H1 (cell line): ENCODE measurements around the gene ATP6V1A. TPM values are rescaled to one million over a fixed set of nuclear protein-coding genes. Genes with fewer than 3 reads are reported as not detected.

Source experiments
- CTCF ChIA-PET: fragments of 300-600 bp; sonication (Branson Sonifier 250); formaldehyde crosslinking; loops from one replicate; lab custom pipeline; 2021; ENCODE audit not compliant: partially characterized antibody; lab: Charles Lee
- POLR2A ChIA-PET: fragments of 300-600 bp; sonication (Branson Sonifier 250); formaldehyde crosslinking; loops from one replicate; lab custom pipeline; 2021; ENCODE audit warnings: inconsistent platforms; ENCODE audit not compliant: partially characterized antibody; lab: Charles Lee
- DNase-seq, 2 experiments: peaks; one replicate each; pipeline versions ENCODE4 v3.0.0 to v3.0.0-alpha.2; 2010 to 2022; ENCODE audit warnings: low spot score in 2 of 2, low read depth in 1 of 2, mixed read lengths in 1 of 2
- FAIRE-seq: peaks from 2 replicates; lab custom pipeline; 2011; peaks lifted over from hg19 to GRCh38; lab: Jason Lieb, UNC
- H2AFZ ChIP-seq: 2 replicates; pipeline ENCODE4 v1.8.1; 2012; ENCODE audit warnings: low read length, inconsistent platforms
- H2AK5ac ChIP-seq: 2 replicates; pipeline ENCODE4 v1.6.1; 2013; ENCODE audit warnings: low read depth, low read length
- H2BK120ac ChIP-seq: replicated peaks from 2 replicates; pipeline ENCODE3; 2013; ENCODE audit warnings: low read depth, low read length, inconsistent platforms
- H2BK12ac ChIP-seq: 2 replicates; pipeline ENCODE4 v1.6.1; 2013; ENCODE audit warnings: low read depth, low read length
- H2BK15ac ChIP-seq: 2 replicates; pipeline ENCODE4 v1.6.1; 2013; ENCODE audit warnings: low read length
- H2BK20ac ChIP-seq: 2 replicates; pipeline ENCODE4 v1.6.1; 2013; ENCODE audit warnings: low read length
- H2BK5ac ChIP-seq: 2 replicates; pipeline ENCODE4 v1.6.1; 2013; ENCODE audit warnings: low read depth, low read length
- H3K14ac ChIP-seq: 2 replicates; pipeline ENCODE4 v1.6.1; 2013; ENCODE audit warnings: inconsistent platforms; ENCODE audit not compliant: insufficient read length
- H3K18ac ChIP-seq: 2 replicates; pipeline ENCODE4 v1.6.1; 2013; ENCODE audit warnings: low read length; ENCODE audit errors: extremely low read depth
- H3K23ac ChIP-seq: 2 replicates; pipeline ENCODE4 v1.6.1; 2013; ENCODE audit warnings: inconsistent platforms; ENCODE audit not compliant: insufficient read length
- H3K23me2 ChIP-seq: 2 replicates; pipeline ENCODE4 v1.6.1; 2013; ENCODE audit warnings: low read depth, low read length
- H3K27ac ChIP-seq: 2 replicates; pipeline ENCODE4 v1.6.1; 2011; ENCODE audit warnings: low read depth, low read length, inconsistent platforms
- H3K27me3 ChIP-seq, 4 experiments: replicated peaks in 1 of 4; 1 replicate in 1 of 4; 2 replicates in 3 of 4; pipeline versions ENCODE4 v1.6.1 to v1.8.1; 2011 to 2013; ENCODE audit warnings: low read length in 3 of 4, mild to moderate bottlenecking in 3 of 4, inconsistent platforms in 2 of 4, mixed read lengths in 2 of 4, moderate library complexity in 1 of 4; ENCODE audit not compliant: control insufficient read depth in 3 of 4, insufficient read depth in 3 of 4; ENCODE audit errors: extremely low read depth in 1 of 4
- H3K36me3 ChIP-seq, 4 experiments: 2 replicates each; pipeline versions ENCODE4 v1.6.1 to v1.8.1; 2011 to 2013; ENCODE audit warnings: mild to moderate bottlenecking in 4 of 4, low read length in 3 of 4, moderate library complexity in 2 of 4, control low read depth in 1 of 4, inconsistent platforms in 1 of 4; ENCODE audit not compliant: insufficient read depth in 4 of 4, control insufficient read depth in 2 of 4
- H3K4ac ChIP-seq: replicated peaks from 2 replicates; pipeline ENCODE3; 2013; ENCODE audit warnings: low read length, low read depth, mixed read lengths, inconsistent platforms; ENCODE audit not compliant: insufficient read length
- H3K4me1 ChIP-seq, 4 experiments: replicated peaks in 1 of 4; 1 replicate in 1 of 4; 2 replicates in 3 of 4; pipeline versions ENCODE4 v1.6.1 to v1.8.1; 2011 to 2013; ENCODE audit warnings: low read length in 3 of 4, inconsistent platforms in 2 of 4, mixed read lengths in 1 of 4; ENCODE audit not compliant: insufficient read depth in 4 of 4, control insufficient read depth in 3 of 4
- H3K4me2 ChIP-seq, 2 experiments: 2 replicates each; pipeline versions ENCODE4 v1.6.1 to v1.8.1; 2011 to 2013; ENCODE audit warnings: low read depth in 2 of 2, low read length in 2 of 2, control low read depth in 1 of 2, inconsistent platforms in 1 of 2, mild to moderate bottlenecking in 1 of 2; ENCODE audit not compliant: insufficient read depth in 1 of 2
- H3K4me3 ChIP-seq, 4 experiments: fragments of 200-600, 300-600 bp in 1 of 4; sonication (generic), shearing (Covaris generic), sonication (Bioruptor Twin) in 1 of 4; 2 replicates each; pipeline versions ENCODE4 v1.5.1 to v1.8.1; 2011 to 2016; ENCODE audit warnings: low read length in 4 of 4, low read depth in 3 of 4, control low read depth in 2 of 4, inconsistent platforms in 2 of 4, mild to moderate bottlenecking in 2 of 4, mixed read lengths in 1 of 4, moderate library complexity in 1 of 4; ENCODE audit not compliant: insufficient read depth in 2 of 4; ENCODE audit errors: extremely low read depth in 1 of 4
- H3K56ac ChIP-seq: replicated peaks from 2 replicates; pipeline ENCODE3; 2013; ENCODE audit warnings: low read depth, mild to moderate bottlenecking, mixed read lengths, low read length, inconsistent platforms; ENCODE audit not compliant: insufficient read length
- H3K79me1 ChIP-seq: 2 replicates; pipeline ENCODE4 v1.6.1; 2013; ENCODE audit warnings: low read depth, low read length, control low read depth
- H3K79me2 ChIP-seq, 2 experiments: 2 replicates each; pipeline versions ENCODE4 v1.6.1 to v1.8.1; 2012 to 2013; ENCODE audit warnings: low read length in 2 of 2, mild to moderate bottlenecking in 2 of 2, inconsistent platforms in 1 of 2; ENCODE audit not compliant: insufficient read depth in 2 of 2, control insufficient read depth in 1 of 2
- H3K9ac ChIP-seq, 4 experiments: replicated peaks in 1 of 4; 1 replicate in 1 of 4; 2 replicates in 3 of 4; pipeline versions ENCODE4 v1.6.1 to v1.8.1; 2011 to 2013; ENCODE audit warnings: low read depth in 3 of 4, low read length in 3 of 4, control low read depth in 2 of 4, mild to moderate bottlenecking in 2 of 4, moderate library complexity in 2 of 4, inconsistent platforms in 1 of 4; ENCODE audit errors: extremely low read depth in 1 of 4
- H3K9me3 ChIP-seq, 2 experiments: 2 replicates each; pipeline versions ENCODE4 v1.6.1 to v1.8.1; 2012 to 2013; ENCODE audit warnings: mild to moderate bottlenecking in 2 of 2, moderate library complexity in 2 of 2, control low read depth in 1 of 2, inconsistent platforms in 1 of 2, low read depth in 1 of 2, low read length in 1 of 2, mixed read lengths in 1 of 2; ENCODE audit not compliant: insufficient read depth in 2 of 2
- H4K20me1 ChIP-seq, 2 experiments: replicated peaks in 1 of 2; 2 replicates each; pipeline versions ENCODE3 to v1.8.1; 2011 to 2013; ENCODE audit warnings: inconsistent platforms in 2 of 2, low read length in 2 of 2, mild to moderate bottlenecking in 1 of 2; ENCODE audit not compliant: insufficient read depth in 2 of 2, control insufficient read depth in 1 of 2
- H4K5ac ChIP-seq: 2 replicates; pipeline ENCODE4 v1.6.1; 2013; ENCODE audit warnings: low read length, low read depth, mixed read lengths, inconsistent platforms; ENCODE audit not compliant: insufficient read length
- H4K8ac ChIP-seq: 2 replicates; pipeline ENCODE4 v1.8.0; 2013; ENCODE audit warnings: mild to moderate bottlenecking, moderate library complexity, low read length, inconsistent platforms; ENCODE audit not compliant: insufficient read depth; ENCODE audit errors: extremely low read depth
- H4K91ac ChIP-seq: replicated peaks from 2 replicates; pipeline ENCODE3; 2013; ENCODE audit warnings: low read length, mixed read lengths, inconsistent platforms; ENCODE audit not compliant: insufficient read length
- CHD2 ChIP-seq: IDR thresholded peaks from 2 replicates; pipeline ENCODE4 v1.6.1; 2012; ENCODE audit warnings: low read length, improper control_type of control experiment
- JUND ChIP-seq: IDR thresholded peaks from 2 replicates; pipeline ENCODE4 v1.6.1; 2011; ENCODE audit warnings: mild to moderate bottlenecking, improper control_type of control experiment, low read length
- KDM1A ChIP-seq: fragments of 200-600, 300-600 bp; sonication (generic); IDR thresholded peaks from 2 replicates; pipeline ENCODE4 v1.7.1; 2016; ENCODE audit warnings: mild to moderate bottlenecking, low read length, borderline replicate concordance
- RXRA ChIP-seq: IDR thresholded peaks from 2 replicates; pipeline ENCODE4 v1.6.1; 2011; ENCODE audit warnings: low read depth, mild to moderate bottlenecking, low read length, moderate library complexity; ENCODE audit not compliant: insufficient read depth
- SAP30 ChIP-seq: fragments of 300-600 bp; sonication (generic); IDR thresholded peaks from 2 replicates; pipeline ENCODE4 v1.7.1; 2012; ENCODE audit warnings: low read length, moderate library complexity, mild to moderate bottlenecking, inconsistent platforms; ENCODE audit not compliant: insufficient read depth, insufficient replicate concordance
- SIX5 ChIP-seq: IDR thresholded peaks from 2 replicates; pipeline ENCODE4 v1.6.1; 2011; ENCODE audit warnings: mild to moderate bottlenecking, low read depth, low read length
- SP2 ChIP-seq: IDR thresholded peaks from 2 replicates; pipeline ENCODE4 v1.6.1; 2012; ENCODE audit warnings: mild to moderate bottlenecking, low read length, inconsistent platforms
- TBP ChIP-seq: IDR thresholded peaks from 2 replicates; pipeline ENCODE4 v1.6.1; 2011; ENCODE audit warnings: low read depth, low read length, improper control_type of control experiment
- WGBS, 2 experiments: shearing (Covaris generic) in 1 of 2; methylation state at CpG; one replicate each; pipeline versions ENCODE4 v1.1.6 to v1.1.7; 2013 to 2015; ENCODE audit warnings: low lambda C conversion rate in 2 of 2, mixed read lengths in 2 of 2, inconsistent platforms in 1 of 2, low coverage in 1 of 2, missing lambda C conversion rate in 1 of 2; ENCODE audit not compliant: insufficient replicate concordance in 2 of 2, insufficient coverage in 1 of 2, insufficient read length in 1 of 2; ENCODE audit errors: extremely low coverage in 1 of 2, missing lambda C conversion rate in 1 of 2; 5-methylcytosine and 5-hydroxymethylcytosine counted together
- polyA plus RNA-seq, 7 experiments: library from polyadenylated mRNA; depleted of rRNA in 3 of 7; stranded (reverse) in 5 of 7; unstranded in 2 of 7; fragments of >200 nt in 5 of 7; fragments of 200-250 nt in 2 of 7; gene quantifications; 1 replicate in 5 of 7; 2 replicates in 1 of 7; 4 replicates in 1 of 7; pipeline versions ENCODE4 v1.2.1 to v1.2.3, GENCODE V29; 2011 to 2013; ENCODE audit warnings: missing spikeins in 2 of 7, mixed read lengths in 2 of 7
- total RNA-seq: library from RNA; stranded (reverse); fragmentation: NEBNext Ultra II Directional; extraction: Animal tissue kit (Norgen Biotek cat#: 25700); gene quantifications from 2 replicates; pipeline ENCODE4 v1.2.1, GENCODE V29; 2021
- TF ChIP-seq, protein P1 (sequence below): IDR thresholded peaks from 2 replicates; pipeline ENCODE4 v1.6.1; 2012; ENCODE audit warnings: inconsistent platforms
- TF ChIP-seq, protein P2 (sequence below): IDR thresholded peaks from 2 replicates; pipeline ENCODE4 v1.6.1; 2012; ENCODE audit warnings: low read length, inconsistent platforms

ATP6V1A gene
- total and polyA plus RNA-seq, 2 of the 8 experiments (the other 6 are each of a cell fraction or from before 2014, with no cell fraction given), result 15.4 to 90.9 TPM

DNA sequence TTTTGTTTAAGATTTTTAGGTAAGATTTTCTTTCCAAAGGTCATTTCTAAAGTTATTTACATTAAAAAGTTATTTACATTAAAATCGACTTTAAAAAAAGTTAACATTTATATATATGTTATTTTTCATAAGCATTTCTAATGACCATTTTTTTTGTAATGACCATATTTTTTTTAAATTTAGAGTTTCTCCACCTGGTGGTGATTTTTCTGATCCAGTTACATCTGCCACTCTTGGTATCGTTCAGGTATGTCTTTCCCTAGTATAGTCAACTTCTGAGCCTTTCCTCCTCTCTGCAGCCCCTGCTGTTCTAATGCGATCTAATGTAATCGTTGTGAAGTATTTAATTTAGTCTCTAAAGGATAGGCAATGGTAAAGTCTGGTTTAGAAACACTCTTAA lies 48.9 kb downstream of the ATP6V1A start:
- Histone ChIP-seq H3K79me1 (no peaks in the 10 kb centered on the region), H3K18ac (no peak overlapping the region), H4K5ac (no peak overlapping the region), H2BK20ac (no peak overlapping the region), H3K14ac (no peak overlapping the region), H3K4me3 (no peak overlapping the region), H4K8ac (no peak overlapping the region), H3K27me3 (no peaks in the 10 kb centered on the region), H3K4ac (no peak overlapping the region), H2BK12ac (no peak overlapping the region), H2AFZ (no peak overlapping the region), H3K4me1 (no peaks in the 10 kb centered on the region), H3K27ac (no peak overlapping the region), H4K20me1 (no peaks in the 10 kb centered on the region), H3K4me2 (no peak overlapping the region), H4K91ac (no peak overlapping the region), H3K79me2 (no peaks in the 10 kb centered on the region), H2BK5ac (no peak overlapping the region), H2BK120ac (no peak overlapping the region), H3K23me2 (no peaks in the 10 kb centered on the region), H3K9ac (no peak overlapping the region), H3K23ac (no peak overlapping the region), H3K9me3 (no peaks in the 10 kb centered on the region), H2AK5ac (no peak overlapping the region), H2BK15ac (no peak overlapping the region), H3K56ac (no peak overlapping the region), H3K36me3 (peaks cover 2 to 31% (median 15%) of the 10 kb centered on the region in 4 experiments; a peak in 6 of 8 replicates)
- DNase-seq (no peak), FAIRE-seq (no peak)
- WGBS, 2 experiments, result 88% methylated on average over 4 of the region's 4 CpGs; no CpG with 5 or more reads in 1 of the 2 experiments
- POLR2A ChIA-PET, result no interaction called here
- CTCF ChIA-PET, result interaction anchor here (1.1 to 1.4 kb wide), 2 partner anchors 30 to 48 kb away, joined by 3 read pairs; no protein-coding TSS in a partner anchor
- TF ChIP-seq TBP, result no peak
- TF ChIP-seq SIX5, result no peak
- TF ChIP-seq, protein P1, sequence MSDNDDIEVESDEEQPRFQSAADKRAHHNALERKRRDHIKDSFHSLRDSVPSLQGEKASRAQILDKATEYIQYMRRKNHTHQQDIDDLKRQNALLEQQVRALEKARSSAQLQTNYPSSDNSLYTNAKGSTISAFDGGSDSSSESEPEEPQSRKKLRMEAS, result no peak
- TF ChIP-seq, protein P2, sequence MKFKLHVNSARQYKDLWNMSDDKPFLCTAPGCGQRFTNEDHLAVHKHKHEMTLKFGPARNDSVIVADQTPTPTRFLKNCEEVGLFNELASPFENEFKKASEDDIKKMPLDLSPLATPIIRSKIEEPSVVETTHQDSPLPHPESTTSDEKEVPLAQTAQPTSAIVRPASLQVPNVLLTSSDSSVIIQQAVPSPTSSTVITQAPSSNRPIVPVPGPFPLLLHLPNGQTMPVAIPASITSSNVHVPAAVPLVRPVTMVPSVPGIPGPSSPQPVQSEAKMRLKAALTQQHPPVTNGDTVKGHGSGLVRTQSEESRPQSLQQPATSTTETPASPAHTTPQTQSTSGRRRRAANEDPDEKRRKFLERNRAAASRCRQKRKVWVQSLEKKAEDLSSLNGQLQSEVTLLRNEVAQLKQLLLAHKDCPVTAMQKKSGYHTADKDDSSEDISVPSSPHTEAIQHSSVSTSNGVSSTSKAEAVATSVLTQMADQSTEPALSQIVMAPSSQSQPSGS, result no peak
- TF ChIP-seq KDM1A, result no peak
- no peak for TF ChIP-seq RXRA
- TF ChIP-seq CHD2, result no peak
- no peak for TF ChIP-seq SAP30
- TF ChIP-seq SP2, result no peak
- no peak for TF ChIP-seq JUND
